Mucosa of gallbladder (tissue), 1 donor: ENCODE results near the gene RNF112. TPM values are rescaled to one million over a fixed set of nuclear protein-coding genes. Genes with fewer than 3 reads are reported as not detected.

ENCODE experiments used
- DNase-seq: peaks from one replicate; pipeline ENCODE4 v3.0.0-alpha.2; 2020; ENCODE audit warnings: low spot score
- total RNA-seq: library from RNA; stranded (reverse); gene quantifications from one replicate; pipeline ENCODE4 v1.2.1, GENCODE V29; 2021
- donor health status: DM: no; HTN: no; CAD: no.

Gene RNF112
- total RNA-seq, 1 donor from 2014 or later = 7.3 TPM

- DNase-seq = no peak
Measured at GRCh38 chr17:19374136-19374535, 36.9 kb upstream of the RNF112 start.

- no peak for DNase-seq
Measured at GRCh38 chr17:19375732-19376131, 35.3 kb upstream of the RNF112 start.

GRCh38 chr17:19376811-19377210, 34.2 kb upstream of the RNF112 start:
- no peak for DNase-seq

- DNase-seq = peak; percentile 98
Measured at GRCh38 chr17:19377602-19378415, 33.2 kb upstream of the RNF112 start.

- DNase-seq = no peak
Measured at GRCh38 chr17:19378416-19379360, 32.3 kb upstream of the RNF112 start, which contains the start of gene MAPK7. MAPK7 (plus strand) TSS chr17:19378498; CDS start chr17:19378901, 403 bp downstream.

GRCh38 chr17:19379361-19380065, 31.5 kb upstream of the RNF112 start:
- no peak for DNase-seq

- DNase-seq = no peak
Measured at GRCh38 chr17:19380481-19381301, 30.3 kb upstream of the RNF112 start.

GRCh38 chr17:19381361-19381740, 29.7 kb upstream of the RNF112 start:
- no peak for DNase-seq

- no peak for DNase-seq
Measured at GRCh38 chr17:19381741-19382444, 29.1 kb upstream of the RNF112 start.

GRCh38 chr17:19382531-19383444, 28.2 kb upstream of the RNF112 start:
- no peak for DNase-seq

GRCh38 chr17:19383681-19384470, 27.2 kb upstream of the RNF112 start:
- DNase-seq = no peak

GRCh38 chr17:19384723-19385391, 26.2 kb upstream of the RNF112 start:
- peak; percentile 81 for DNase-seq

- DNase-seq = no peak
Measured at GRCh38 chr17:19385521-19385983, 25.5 kb upstream of the RNF112 start.

- no peak for DNase-seq
Measured at GRCh38 chr17:19386051-19386929, 24.7 kb upstream of the RNF112 start.

GRCh38 chr17:19386974-19387920, 23.8 kb upstream of the RNF112 start, which contains the start of gene MFAP4:
MFAP4 (minus strand) TSS chr17:19387190; CDS start chr17:19387155, 35 bp downstream.
- peak; percentile 62 for DNase-seq
